ENCODE data around the gene UBA3.

DNA sequence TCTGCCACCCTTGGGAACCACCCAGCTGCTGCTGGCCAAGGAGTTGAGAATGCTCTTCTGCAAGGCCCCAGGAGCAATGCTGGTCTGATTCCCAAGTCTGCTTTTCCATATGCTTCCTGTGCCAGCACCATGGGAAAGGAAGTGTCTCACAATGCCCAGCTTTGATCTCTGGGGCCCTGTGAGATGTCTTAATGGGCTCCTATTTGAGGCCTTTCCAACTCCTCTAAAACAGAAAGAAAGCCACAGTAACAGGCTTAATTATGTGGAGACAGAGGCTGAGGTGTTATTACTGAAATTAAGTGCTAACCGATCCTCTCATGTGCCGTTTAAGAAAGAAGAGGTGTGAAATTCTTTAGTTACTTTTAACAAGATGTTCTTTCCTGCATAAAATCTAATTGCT, 71.2 kb downstream of the UBA3 start:
- TF ChIP-seq, protein P1, sequence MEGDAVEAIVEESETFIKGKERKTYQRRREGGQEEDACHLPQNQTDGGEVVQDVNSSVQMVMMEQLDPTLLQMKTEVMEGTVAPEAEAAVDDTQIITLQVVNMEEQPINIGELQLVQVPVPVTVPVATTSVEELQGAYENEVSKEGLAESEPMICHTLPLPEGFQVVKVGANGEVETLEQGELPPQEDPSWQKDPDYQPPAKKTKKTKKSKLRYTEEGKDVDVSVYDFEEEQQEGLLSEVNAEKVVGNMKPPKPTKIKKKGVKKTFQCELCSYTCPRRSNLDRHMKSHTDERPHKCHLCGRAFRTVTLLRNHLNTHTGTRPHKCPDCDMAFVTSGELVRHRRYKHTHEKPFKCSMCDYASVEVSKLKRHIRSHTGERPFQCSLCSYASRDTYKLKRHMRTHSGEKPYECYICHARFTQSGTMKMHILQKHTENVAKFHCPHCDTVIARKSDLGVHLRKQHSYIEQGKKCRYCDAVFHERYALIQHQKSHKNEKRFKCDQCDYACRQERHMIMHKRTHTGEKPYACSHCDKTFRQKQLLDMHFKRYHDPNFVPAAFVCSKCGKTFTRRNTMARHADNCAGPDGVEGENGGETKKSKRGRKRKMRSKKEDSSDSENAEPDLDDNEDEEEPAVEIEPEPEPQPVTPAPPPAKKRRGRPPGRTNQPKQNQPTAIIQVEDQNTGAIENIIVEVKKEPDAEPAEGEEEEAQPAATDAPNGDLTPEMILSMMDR (IDR thresholded peaks at IDR 0.05): no peak
- TF ChIP-seq POLR2A (IDR thresholded peaks at IDR 0.05): no peak

Measured in uterus (tissue), 2 donors.